Skin epidermis (tissue), 12 donors: ENCODE results near the gene SLC12A8.

Source experiments
- H3K27ac ChIP-seq, 21 experiments: fragments of 200-600 bp; sonication (generic) in 11 of 21; one replicate each; pipeline ENCODE4 v1.5.0; 2020; ENCODE audit warnings: mild to moderate bottlenecking in 3 of 21, inconsistent platforms in 2 of 21, moderate library complexity in 2 of 21
- H3K4me3 ChIP-seq, 7 experiments: fragments of 200-600 bp; sonication (generic) in 2 of 7; one replicate each; pipeline ENCODE4 v1.5.0; 2020; ENCODE audit warnings: inconsistent platforms in 2 of 7, mild to moderate bottlenecking in 2 of 7, moderate library complexity in 1 of 7

SLC12A8 gene

DNA sequence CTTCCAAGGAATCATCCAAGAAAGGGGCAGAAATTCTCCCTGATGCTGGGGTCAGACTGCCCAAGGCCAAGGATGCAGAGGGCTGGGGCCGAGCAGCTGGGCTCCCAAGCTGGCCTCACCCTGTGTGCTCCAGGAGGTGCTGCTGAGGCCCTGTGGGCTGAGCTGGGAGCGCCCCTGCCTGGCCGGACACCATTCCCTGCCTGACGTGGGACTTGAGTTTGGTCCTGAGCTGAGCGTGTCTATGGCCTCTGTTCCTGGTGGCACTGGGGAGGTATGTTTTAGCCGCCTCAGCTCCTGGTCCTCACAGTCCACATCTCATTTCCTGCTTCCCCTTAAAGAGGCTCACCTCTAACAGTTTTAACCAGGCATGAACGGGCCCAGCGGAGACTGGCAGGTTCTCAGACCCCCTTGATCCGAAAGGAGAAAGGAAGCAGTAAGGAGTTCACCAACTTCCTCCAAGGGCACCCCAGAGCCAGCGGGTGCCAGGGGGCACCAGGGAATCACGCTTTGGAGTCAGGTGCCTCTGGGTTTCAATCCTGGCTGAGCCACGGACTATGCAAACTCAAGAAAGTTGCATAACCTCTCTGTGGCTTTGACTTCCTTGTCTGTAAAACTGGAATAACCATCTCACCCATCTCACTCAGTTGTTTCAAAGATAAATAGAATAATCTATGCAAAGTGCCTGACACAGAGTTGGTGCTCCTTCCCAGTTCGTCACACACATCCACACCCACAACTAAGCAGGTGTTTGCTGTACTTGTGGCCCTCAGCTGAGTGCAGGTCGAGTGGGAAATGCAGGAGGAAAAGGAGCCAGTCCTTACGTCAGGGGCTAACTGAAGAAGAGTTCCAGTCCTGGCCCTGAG, 48.6 kb downstream of the SLC12A8 start:
- H3K4me3 ChIP-seq: no peak overlapping the region
- H3K27ac ChIP-seq: peak overlapping the region in 17 of 21 experiments; percentile 1 to 77 (median 59)

DNA sequence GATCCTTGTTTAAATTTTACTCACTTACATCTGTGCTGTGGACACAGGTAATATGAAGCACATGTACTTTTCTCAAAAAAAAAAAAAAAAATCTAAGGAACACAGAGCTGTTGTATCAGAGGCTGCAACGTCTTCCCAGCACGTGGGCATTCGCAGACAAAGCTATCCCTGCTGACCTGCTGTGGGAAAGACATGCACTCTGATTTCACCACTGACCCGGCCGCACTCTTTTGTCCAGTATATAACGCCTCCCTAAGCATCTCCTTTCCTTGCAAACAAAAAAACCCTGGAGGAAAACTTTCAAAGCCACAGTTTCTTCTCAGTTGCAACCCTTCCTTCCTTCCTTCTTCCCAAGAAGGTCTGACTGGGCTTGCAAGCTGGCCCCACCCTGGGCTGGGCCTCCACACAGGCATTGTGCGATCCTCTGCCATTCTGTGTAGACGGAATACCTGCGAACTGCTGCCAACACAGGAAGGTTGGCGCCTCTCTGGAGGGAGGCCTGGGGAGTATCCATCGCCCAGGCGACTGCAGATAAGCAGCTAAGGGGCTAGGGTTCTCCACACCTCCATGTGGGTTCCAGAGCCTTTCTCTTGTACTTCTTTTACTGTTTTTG, 50.8 kb downstream of the SLC12A8 start:
- peak overlapping the region in 18 of 21 experiments; percentile 28 to 78 (median 58) for H3K27ac ChIP-seq
- no peak overlapping the region for H3K4me3 ChIP-seq

DNA sequence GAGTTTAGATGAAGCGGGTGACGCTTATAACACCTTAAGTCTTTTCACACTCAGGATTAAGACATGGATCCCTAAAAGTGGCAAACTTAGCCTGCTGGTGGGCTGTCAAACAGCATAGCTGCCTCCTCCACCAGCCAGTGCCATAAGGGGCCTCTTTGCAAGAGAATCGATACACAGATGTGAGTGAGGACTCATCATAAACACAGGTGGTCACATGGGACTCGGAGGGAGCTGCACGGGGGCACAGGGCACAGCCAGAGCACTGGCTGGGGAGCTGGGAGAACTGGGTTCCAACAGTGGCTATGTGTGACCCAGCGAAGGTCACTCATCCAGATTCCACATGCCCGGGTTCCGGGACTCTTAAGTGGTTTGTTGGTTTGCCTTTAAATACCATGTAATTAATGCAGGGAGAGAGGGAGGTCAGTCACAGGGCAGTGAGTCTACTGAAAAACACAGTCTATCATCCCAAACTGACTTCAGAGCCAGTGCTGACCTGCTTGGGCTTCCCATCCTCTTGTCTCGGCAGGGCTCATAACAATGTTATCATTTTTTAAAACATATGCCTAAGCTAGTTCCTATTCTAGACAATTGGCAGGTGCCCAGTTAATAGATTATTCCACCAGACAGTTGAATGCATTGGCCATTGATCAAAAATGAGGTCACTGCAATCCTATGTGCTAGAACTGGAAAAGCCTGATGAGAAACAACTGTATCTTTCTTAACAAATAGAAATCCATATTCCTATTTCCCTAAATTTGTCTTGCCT, 51.8 kb downstream of the SLC12A8 start:
- H3K4me3 ChIP-seq: no peak overlapping the region
- peak overlapping the region in 16 of 21 experiments; percentile 19 to 78 (median 58) for H3K27ac ChIP-seq

DNA sequence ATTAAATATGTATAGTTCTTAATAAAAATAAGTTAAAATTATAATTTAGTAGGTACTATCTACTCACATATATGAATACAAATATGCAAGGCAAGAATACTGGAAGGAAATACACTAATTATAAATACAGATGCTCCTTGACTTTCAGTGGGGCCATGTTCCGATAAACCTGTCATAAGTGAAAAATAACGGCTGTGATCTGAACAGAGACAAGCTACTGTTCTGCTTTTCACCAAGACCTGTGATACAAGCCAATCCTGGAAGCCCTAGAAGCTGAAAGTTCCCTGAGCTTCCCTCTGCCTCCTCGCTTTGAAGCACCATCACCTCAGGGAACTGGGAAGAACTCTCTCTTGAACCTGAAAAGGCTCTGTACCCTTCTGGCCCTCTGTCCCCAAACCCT, 55.4 kb downstream of the SLC12A8 start:
- H3K27ac ChIP-seq: no peak overlapping the region
- no peak overlapping the region for H3K4me3 ChIP-seq

DNA sequence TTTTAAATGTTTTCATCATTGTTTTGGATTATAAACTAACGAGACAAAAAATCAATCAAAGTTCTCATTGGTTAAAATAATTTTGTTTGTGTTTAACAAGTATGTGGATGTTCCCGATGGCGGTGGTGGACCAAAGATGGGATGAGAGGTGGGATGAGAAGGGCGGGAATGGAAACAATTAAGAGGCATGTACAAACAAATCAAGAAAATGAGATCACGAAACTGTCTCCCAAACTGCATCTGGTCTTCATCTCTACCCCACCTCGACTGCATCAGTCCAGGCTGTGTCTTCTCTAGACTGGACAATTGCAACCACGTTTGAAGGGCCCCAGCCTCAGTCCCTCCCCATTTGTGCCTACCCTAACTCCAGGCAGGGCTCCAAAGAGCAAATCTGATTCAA, 56.1 kb downstream of the SLC12A8 start:
- Histone ChIP-seq H3K4me3 (no peak overlapping the region), H3K27ac (no peak overlapping the region)

DNA sequence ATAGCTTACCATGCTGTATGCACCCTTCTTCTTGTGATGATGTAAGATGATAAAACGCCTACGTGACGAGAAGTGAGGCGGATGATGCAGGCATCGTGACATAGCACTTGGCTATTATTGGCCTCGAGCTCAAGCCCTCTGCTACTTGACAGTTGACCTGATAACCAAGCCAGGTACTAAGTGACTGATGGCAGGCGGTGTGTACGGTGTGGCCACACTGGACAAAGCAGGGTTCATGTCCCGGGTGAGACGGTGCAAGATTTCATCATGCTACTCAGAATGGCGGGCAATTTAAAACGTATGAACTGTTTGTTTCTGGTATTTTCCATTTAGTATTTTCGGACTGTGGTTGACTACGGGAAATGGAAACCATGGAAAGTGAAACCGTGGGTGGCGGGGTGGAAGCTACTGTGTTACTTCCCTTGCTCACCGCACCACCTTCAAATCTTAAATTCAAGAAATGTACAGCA, 57.7 kb downstream of the SLC12A8 start:
- Histone ChIP-seq H3K27ac (peak overlapping the region in 1 of 21 experiments; percentile 21), H3K4me3 (no peak overlapping the region)

DNA sequence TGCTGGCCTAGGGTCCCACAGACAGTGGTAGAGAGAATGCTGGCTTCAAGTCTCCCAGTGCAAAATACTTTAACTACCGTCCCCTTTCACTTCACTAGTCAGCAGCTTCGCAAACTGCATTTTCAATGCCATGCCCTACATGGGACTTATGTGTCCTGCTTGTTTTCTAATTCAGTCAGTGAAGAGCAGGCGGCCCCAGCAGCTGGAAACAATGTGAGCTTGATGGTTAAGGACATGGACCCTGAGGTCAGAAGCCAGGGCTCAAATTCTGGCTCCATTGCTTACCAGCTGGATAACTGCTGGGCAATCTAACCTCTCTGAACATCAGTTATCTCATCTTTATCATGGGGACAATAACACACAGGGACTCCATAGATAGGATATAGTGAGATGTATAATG, 58.4 kb downstream of the SLC12A8 start:
- no peak overlapping the region for H3K27ac ChIP-seq
- H3K4me3 ChIP-seq: no peak overlapping the region

DNA sequence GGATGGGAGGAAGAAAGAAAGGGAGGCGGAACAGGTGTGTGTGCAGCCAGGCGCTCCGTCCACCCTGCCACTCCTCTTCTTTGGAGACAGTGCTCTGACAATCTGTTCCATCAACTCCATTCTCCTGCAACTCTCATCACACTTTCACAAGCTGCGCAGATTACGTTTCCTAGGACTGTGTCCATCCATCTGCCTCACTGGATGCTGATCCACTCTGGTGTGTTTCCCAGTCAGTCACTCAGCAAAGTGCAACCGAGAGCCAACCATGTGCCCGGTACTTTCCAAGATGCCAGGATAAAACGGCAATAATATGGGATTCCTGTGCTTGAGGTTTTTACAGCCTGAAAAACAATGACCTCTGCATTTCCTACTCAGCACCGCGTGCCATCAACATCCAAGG, 59.6 kb downstream of the SLC12A8 start:
- H3K4me3 ChIP-seq: no peak overlapping the region
- H3K27ac ChIP-seq: no peak overlapping the region

DNA sequence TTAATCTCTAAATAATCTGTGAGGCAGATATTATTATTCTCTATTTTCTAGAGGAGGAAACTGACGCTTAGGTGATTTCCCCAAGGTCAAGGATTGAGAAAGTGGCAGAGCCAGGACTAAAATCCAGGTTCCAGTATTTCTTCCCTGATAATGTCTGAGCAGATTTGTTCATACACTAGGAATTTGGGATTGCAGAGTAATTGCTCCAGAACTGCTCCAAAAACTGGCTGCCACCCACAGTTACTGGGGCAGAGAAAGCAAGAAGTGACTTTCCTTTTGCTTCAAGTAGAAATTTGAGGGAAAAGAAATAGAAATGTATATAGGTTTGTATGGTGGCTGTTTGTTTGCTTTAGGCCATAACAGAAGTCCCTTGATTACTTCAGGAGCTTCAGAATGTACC, 60.6 kb downstream of the SLC12A8 start:
- no peak overlapping the region for H3K4me3 ChIP-seq
- H3K27ac ChIP-seq: no peak overlapping the region

DNA sequence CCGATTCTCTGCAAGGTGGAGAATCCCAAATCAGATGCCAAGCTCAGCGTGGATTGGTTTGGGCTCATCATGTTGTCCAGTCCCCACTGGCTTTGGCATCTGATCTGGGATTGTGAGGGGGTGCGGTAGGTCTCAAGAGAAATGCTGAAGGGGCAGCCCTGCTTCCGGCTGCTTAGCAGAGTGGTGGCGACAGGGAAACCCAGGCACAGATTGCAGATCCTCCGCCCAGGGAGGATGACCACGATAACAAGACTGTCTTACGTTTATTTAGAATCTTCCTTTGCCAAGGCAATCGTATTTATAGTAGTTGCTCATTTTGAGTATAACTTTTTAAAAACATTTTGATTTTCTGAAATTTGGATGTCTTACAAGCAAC, 61.1 kb downstream of the SLC12A8 start:
- no peak overlapping the region for H3K27ac ChIP-seq
- no peak overlapping the region for H3K4me3 ChIP-seq

DNA sequence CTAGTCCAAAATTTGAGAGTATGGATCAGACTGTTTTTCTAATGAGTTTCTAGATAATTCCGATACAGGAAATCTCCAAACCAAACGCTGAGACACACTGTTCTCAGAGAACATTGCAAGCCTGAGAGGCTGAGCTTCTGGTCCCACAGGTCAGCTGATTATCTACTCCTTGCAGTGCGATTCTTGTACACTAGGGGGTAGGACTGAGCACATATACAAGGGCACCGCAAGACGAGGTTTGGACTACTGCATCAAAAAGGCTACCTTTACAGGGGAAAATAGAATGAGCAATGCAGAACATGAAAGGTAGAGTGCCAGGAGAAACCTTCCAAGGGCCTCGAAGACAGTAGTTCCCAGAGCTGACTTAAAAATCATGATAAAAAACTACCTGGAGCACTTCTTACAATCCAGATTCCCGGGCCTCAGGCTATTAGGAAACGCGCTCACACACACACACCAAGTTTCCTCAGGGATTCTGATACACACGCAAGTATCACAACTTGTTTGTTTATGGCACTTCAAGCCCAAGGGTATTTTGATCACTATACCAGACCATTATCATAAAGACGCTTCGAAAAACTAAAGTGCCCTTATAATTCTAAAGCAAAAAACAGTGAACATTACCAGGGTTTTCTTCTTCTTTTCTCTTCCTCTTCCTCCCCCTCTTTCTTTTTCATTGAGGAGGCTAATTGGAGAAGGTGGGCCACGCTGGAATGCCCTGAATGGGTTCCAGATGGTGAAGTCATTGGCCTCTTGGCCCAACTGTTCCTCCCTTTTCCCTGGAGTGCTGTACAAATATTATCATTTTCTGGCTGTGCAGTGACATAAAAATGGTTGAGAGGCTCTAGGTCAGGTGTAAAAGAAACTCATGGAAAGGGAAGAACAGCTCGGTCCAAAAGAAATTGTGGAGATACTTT, 61.8 kb downstream of the SLC12A8 start:
- Histone ChIP-seq H3K4me3 (no peak overlapping the region), H3K27ac (no peak overlapping the region)

DNA sequence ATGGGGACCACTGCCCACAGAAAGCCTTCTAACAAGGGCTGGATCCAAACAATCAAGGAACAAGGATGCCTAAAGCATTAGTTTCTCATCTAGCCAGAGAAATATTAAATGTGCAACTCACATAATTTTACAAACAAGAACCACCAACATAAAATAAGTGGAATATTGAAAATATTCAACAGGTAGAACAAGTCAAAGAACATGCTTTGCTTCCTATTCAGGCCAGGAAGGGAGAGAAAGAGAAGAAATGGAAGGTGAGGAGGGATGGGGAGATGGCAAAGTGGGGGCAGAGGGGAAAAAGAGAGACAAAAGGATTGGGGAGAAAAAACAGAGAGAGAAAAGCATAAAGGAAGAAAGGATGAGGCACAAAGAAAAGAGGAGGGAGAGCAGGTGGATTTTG, 63.1 kb downstream of the SLC12A8 start:
- Histone ChIP-seq H3K27ac (peak overlapping the region in 2 of 21 experiments; percentile 26 to 49), H3K4me3 (no peak overlapping the region)

DNA sequence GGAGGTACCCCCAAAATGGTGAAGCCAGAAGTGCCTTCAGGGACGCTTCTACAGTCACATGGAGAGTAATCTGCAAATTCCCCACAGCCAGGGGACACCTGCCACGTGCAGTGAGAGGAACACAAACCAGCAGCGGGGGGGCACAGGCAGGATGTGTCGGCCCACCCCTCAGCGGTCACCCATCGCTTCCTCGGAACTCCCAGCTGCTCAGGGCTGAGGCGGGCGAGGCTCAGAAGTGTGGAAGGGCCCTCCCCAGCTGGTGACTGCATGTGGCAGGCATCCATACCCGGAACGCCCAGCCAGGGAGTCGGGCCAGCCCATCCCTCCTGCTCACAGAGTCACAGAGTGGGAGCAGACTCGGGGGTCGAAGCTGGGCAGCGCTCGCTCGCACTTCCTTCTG, 63.7 kb downstream of the SLC12A8 start:
- no peak overlapping the region for H3K4me3 ChIP-seq
- H3K27ac ChIP-seq: peak overlapping the region in 4 of 21 experiments; percentile 6 to 49 (median 18)

DNA sequence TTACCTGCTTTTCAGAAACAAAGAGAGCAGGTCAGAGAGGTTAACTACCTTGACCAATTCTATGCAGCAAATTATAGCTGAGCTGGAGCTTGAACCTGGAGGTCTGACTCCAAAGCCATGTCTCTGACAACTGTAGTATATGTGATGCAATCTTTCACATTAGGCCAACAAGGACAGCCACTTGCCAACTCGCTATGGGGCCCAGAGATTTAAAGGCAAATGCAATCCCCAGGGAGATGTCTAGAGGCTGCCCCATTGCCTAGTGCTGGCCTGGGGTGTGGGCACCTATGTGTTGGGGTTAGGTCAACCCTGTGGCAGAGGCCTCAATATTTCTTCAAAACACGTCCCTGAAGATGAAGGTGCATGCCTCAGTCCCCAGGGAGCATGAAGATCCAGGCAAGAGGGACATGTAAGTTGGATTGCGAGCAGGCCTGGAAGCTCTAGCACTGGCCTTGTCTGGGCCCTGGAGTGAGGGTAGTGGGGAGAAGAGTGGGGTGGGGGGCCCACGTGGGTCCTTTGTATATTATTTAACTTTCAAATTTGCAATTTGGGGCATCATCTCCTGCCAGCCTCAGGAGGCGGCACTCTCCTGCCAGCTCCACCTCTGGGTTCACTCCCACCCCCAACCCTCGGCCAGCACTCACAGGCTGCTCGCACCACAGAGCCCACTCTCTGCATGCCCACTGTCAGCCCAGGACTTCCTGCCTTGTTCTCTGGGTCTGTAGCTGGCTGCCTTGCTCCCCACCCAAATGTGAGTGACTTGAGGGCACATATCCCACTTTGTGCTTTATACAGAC, 64.3 kb downstream of the SLC12A8 start:
- H3K27ac ChIP-seq: peak overlapping the region in 5 of 21 experiments; percentile 2 to 47 (median 11)
- no peak overlapping the region for H3K4me3 ChIP-seq

DNA sequence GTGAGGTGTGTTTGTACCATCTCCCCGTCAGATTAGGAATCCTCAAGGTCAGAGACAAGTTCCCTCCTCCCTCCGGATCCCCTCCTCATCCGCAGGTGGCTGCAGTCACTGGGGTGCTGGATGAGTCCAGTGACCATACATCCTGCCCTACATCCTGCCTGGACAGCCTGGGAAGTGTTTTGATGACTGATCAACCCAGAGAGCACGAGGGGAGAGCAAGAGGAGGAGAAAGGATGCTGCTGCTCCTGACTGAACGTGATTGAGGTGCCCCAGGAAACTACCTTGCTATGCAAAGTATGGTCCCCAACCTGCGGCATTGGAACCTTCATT, 65.1 kb downstream of the SLC12A8 start:
- Histone ChIP-seq H3K4me3 (no peak overlapping the region), H3K27ac (peak overlapping the region in 9 of 21 experiments; percentile 18 to 69 (median 39))

DNA sequence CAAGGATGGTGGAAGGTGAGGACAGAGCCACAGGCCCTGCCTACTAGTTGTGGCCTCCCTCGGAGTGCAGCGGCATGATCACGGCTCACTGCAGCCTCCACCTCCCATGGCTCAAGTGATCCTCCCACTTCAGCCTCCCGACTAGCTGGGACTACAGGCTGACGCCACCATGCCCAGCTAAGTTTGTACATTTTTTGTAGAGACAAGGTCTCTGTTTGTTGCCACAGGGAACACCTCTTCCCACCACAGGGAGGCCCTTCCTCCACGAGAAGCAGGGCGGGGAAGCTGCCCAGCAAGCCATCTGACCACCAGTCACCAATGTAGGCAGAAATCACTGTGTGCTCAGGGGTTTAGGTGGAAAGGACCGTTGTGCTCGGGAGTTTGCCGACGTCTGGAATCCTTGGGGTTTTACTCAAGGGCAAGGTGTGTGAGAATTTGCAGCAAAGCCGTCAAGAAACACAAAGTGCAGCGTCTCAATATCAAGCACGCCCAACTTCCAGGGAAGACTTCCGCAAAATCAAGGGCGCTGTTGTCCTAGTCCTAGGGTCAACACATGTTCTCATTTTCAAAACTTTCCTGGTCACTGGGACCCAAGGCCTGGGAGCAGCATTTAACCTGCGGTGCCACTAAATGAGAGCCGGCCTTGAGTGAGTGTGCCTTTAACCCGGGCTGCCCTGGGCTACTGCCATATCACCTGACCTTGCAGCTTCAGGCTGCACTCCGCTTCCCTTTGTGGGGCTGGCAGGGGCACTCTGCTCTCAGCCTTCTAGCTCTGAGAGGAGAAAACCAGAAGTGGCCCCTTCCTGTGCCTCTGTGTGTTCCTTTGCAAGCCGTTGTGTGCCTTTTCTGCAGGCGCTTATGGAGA, 65.7 kb downstream of the SLC12A8 start:
- Histone ChIP-seq H3K4me3 (no peak overlapping the region), H3K27ac (peak overlapping the region in 13 of 21 experiments; percentile 1 to 69 (median 39))

DNA sequence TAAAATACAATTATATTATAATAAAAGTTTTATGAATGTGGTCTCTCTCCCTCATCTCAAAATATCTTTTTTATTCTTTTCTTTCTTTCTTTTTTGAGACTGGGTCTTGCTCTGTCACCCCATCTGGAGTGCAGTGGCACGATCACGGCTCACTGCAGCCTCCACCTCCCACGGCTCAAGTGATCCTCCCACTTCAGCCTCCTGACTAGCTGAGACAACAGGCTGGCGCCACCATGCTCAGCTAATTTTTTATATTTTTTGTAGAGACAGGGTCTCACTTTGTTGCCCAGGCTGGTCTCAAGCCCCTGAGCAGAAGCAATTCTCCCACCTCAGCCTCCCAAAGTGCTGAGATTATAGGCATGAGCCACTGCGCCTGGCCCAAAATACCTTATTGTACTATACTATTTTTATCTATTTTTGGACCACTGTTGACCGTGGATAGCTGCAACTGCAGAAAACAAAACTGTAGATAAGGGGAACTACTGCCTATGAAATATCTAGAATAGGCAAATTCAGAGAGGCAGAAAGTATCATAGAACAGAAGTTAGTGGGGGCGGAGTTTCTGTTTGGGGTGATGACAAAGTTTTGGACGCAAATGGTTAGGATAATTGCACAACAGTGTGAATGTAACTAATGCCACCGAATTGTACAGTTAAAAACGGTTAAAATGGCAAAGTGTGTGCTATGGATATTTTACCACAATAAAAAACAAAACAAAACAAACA, 66.6 kb downstream of the SLC12A8 start:
- H3K4me3 ChIP-seq: no peak overlapping the region
- peak overlapping the region in 3 of 21 experiments; percentile 47 to 69 (median 63) for H3K27ac ChIP-seq
